ENCODE measurements around the gene TUFT1.
A peak's percentile ranks its signal among the peaks of the same experiment; 100 is the strongest.

The TUFT1 gene

DNA sequence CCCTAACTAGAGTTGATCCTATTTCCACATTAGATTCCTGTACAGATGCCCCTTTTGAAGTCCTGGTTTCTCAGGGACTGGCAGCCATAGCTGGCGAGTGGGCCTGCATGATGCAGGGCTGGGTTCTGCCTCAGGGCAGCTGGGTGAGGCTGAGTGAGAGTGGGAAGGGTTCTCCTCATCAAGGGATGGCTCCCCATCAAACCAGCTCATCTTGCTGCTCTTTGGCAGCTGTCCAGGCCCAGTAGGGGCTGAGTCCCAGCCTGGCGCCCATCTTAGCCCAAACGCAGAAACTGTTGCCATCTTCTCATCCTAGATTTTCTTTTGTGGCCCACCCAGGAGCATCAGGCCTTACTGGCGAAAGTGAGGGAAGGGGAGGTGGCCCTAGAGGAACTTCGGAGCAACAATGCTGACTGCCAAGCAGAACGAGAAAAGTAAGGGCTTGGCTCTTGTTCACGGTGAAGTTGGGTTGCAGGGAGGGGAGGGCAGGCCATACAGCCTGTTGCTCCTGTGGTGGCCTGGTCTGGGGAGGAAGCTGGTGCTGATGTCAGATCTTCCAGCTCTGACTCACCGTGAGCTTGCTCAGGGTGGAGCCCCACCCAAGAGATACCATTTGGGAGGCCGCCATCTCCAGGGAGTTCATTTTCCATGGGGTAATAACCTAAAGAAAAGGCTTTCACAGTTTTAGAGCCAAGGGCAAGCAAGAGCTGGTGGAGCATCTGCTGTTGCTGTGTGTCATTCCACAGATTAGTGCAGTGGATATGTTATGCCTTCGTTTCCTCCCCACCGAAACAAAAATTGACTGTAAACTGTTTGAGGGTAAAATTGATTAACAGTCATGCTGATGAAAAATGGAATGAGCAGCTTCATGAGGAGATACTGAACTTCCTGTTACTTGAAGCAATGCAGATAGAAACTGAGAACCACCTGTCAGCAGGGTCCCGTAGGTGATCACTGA, 34.7 kb downstream of the TUFT1 start:
- no peak for TF ChIP-seq CTCF (IDR thresholded peaks at IDR 0.05; ENCODE audit: low read length, missing control alignments)
- DNase-seq (ENCODE audit: low read depth) = peak; percentile 84
- H3K4me3 ChIP-seq (replicated peaks; ENCODE audit: low read depth, low read length) = no peak overlapping the region

DNA sequence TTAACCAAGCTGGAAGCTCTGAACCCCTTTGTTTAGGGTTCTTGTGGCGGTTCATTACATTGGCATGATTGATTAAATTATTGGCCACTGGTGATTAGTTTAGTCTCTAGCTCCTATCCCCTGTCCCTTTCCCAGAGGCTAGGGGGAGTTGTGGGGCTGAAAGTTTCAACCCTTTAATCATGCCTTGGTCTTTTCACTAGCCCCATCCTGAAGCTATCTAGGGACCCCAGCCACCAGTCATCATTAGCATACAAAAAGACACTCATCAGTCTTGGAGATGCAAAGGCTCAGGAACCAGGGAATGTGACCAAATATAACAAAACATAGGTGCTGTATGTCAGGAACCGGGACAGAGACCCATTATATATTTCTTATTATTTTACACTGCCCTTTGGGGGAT, 37.1 kb downstream of the TUFT1 start:
- no peak for DNase-seq (ENCODE audit: low read depth)
- H3K4me3 ChIP-seq (replicated peaks; ENCODE audit: low read depth, low read length) = no peak overlapping the region
- TF ChIP-seq CTCF (IDR thresholded peaks at IDR 0.05; ENCODE audit: low read length, missing control alignments) = no peak

DNA sequence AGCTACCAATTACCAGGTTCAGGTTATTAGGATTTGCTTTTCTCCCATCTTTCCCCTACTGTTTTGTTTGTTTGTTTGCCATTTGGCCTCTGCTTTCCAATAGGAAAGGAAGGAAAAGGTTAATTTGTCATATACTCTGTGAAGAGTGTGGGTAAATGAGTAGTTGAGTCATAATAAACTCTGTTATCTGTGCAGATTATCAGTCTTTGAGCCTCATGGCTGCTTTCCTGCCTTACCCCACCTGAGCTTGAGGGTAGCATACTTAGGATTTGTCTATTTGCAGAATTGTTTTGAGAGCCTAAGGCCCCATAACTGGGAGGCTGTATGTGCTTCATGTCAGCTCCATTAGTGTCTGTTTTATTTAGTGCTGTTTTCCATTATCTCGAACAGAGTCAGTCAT, 38.8 kb downstream of the TUFT1 start:
- TF ChIP-seq CTCF (IDR thresholded peaks at IDR 0.05; ENCODE audit: low read length, missing control alignments) = no peak
- no peak overlapping the region for H3K4me3 ChIP-seq (replicated peaks; ENCODE audit: low read depth, low read length)
- no peak for DNase-seq (ENCODE audit: low read depth)

DNA sequence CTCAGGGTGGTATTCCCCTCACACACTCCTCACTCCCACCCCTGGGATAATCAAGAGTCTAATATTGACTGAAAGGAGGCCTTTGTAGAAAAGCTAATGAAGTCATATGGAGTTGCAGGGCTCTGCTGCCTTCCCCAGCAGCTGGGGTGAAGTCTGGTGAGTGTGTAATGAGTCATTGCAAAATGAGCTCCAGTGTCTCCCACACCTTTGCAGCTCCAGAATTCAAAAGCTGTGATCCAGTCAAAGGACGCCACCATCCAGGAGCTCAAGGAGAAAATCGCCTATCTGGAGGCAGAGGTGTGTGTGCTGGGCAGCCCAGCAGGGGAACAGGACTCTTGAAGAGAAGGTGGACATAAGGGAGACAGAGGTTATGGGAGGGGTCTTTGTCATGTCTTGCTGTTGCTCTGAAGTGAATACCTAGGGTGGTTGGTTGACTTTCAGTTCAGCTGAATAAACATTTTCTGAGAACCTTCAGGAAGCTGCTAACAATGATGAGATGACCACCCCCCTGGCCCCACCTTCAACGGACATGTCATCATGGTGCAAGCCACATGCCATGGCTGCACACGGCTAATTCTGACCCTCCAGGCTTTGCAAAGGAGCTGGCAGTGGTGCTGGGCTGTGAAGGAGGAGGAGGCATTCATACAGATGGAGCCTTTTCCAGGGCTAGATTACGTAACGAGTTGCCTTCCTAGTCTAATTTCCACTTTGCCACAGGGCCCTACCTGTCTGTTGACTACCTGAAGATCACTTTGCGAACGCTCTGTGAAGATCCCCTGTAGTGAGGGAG, 39.5 kb downstream of the TUFT1 start:
- DNase-seq (ENCODE audit: low read depth) = peak; percentile 21
- no peak overlapping the region for H3K4me3 ChIP-seq (replicated peaks; ENCODE audit: low read depth, low read length)
- TF ChIP-seq CTCF (IDR thresholded peaks at IDR 0.05; ENCODE audit: low read length, missing control alignments) = no peak

DNA sequence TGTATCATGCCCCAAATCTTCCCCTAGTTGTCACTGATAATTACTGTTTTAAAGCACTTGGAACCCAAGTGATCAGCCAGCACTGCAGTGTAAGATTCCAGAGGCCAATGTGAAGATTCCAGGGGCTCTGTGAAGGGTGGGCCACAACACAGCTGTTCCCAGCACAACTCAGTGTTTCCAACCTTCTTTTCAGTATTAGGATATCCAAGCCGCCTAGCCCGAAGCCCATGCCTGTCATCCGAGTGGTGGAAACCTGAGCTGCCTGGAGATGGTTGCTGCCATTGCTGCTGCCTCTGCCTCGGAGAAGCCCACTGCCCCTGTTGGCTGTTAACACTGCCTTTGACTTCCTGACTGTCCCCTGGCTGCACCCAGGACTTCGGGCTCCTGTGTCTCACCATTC, 41.3 kb downstream of the TUFT1 start:
- no peak overlapping the region for H3K4me3 ChIP-seq (replicated peaks; ENCODE audit: low read depth, low read length)
- TF ChIP-seq CTCF (IDR thresholded peaks at IDR 0.05; ENCODE audit: low read length, missing control alignments) = no peak
- no peak for DNase-seq (ENCODE audit: low read depth)

DNA sequence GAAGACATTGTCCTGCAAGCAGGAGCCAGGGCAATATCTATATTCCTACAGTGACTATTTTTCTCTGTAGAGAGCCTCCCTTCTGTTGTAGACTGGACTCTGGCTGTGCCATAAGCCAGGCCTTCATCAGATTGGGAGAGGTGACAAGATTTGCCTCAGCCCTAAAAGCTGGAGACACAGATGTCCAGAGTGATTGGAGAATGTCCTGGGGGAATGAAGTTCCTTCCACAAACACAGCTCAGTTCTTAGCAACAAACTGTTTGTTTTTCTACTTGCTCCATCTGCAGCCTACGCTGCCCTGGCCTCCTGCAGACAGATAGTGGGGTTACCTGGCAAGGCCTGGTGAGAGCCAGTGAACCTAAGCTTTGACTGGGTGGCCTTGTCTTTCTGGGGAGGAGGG, 41.8 kb downstream of the TUFT1 start:
- no peak overlapping the region for H3K4me3 ChIP-seq (replicated peaks; ENCODE audit: low read depth, low read length)
- no peak for TF ChIP-seq CTCF (IDR thresholded peaks at IDR 0.05; ENCODE audit: low read length, missing control alignments)
- no peak for DNase-seq (ENCODE audit: low read depth)

Data from fibroblast of pulmonary artery (primary cell).